ENCODE data around the gene SPSB3. TPM values are rescaled to one million over a fixed set of nuclear protein-coding genes. Genes with fewer than 3 reads are reported as not detected.
A peak's percentile ranks its signal among the peaks of the same experiment; 100 is the strongest.

The SPSB3 gene
- total and polyA plus RNA-seq, 2 of the 4 experiments (the other 2 are of a cell fraction) = 9.1 to 30.8 TPM

DNA sequence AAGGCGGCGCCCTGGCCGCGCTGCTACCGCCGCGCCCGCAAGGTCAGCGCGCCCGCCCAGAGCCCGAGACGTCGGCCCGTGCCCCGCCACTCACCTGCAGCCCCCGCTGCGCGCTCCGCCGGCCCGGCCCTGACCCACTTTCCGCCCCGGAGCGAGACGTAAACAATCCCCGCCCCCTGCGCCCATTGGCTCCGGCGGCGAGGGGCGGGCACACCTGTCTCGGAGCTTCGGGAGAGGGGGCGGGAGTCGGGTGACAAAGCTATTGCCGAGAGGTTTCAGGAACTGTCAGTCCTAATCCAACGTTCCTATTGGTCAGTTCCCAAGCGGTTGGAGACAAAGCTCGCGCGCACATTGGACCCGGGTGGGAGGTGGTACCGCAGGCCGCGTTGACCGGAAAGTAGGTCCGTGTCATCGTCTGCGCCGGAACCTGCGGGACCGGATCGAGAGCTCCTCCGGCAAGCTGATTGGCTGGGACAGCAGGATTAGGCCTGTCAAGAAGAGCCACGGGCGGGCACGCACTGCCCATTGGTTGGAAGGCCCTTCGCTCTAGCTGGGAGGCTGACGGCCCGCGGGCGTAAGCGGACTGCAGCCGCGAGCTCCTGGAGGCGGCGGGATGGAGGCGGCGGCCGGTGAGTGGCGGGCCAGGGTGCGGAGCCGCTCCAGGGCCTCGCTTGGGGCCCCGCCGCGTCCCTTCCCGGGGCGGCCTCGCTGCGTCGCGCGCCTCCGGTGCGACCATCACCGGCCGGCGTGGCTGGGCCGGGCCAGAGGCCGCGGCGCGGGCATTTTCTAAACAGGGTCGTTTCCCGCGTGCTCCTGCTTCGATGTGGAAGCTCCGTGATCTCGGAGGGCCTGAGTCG lies at the start of gene SPSB3, which contains the start of gene NUBP2 (continued):
- TF ChIP-seq ELK1 (IDR thresholded peaks at IDR 0.05; ENCODE audit: borderline replicate concordance, low read depth, low read length) (no peak), BHLHE40 (IDR thresholded peaks at IDR 0.05; ENCODE audit: low read depth, low read length) (no peak; the same call in 1 of the 2 replicates)
- TF ChIP-seq, protein P1, sequence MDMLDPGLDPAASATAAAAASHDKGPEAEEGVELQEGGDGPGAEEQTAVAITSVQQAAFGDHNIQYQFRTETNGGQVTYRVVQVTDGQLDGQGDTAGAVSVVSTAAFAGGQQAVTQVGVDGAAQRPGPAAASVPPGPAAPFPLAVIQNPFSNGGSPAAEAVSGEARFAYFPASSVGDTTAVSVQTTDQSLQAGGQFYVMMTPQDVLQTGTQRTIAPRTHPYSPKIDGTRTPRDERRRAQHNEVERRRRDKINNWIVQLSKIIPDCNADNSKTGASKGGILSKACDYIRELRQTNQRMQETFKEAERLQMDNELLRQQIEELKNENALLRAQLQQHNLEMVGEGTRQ (IDR thresholded peaks at IDR 0.05; ENCODE audit: low read depth, low read length) = peak; percentile 17; the same call in 1 of the 2 replicates

All from IMR-90 (cell line).